HT1080 (cell line): Measurements from ENCODE around the gene TMC2. TPM values are rescaled to one million over a fixed set of nuclear protein-coding genes. Genes with fewer than 3 reads are reported as not detected.
"Not testable (repeated sequence)": the region's sequence is repeated elsewhere in the genome, so short reads cannot be mapped to it uniquely, and the experiment has no call there.

ENCODE experiments used
- DNase-seq: peaks from one replicate; pipeline ENCODE4 v3.0.0-alpha.2; 2015; ENCODE audit warnings: low read depth
- polyA plus RNA-seq, 2 experiments: library from polyadenylated mRNA; depleted of rRNA; stranded (reverse); fragments of >200 nt; gene quantifications; 2 replicates each; pipeline ENCODE4 v1.2.3, GENCODE V29; 2015
- total RNA-seq: library from RNA; depleted of rRNA; stranded (reverse); fragments of >200 nt; shearing (Covaris generic); gene quantifications from 2 replicates; pipeline ENCODE4 v1.2.3, GENCODE V29; 2014; rRNA removed

Gene TMC2
- not detected in 2 replicates for total RNA-seq
- polyA plus RNA-seq (2015; cell fraction: cytosol; rRNA removed), result not detected in 2 replicates
- polyA plus RNA-seq (2015; cell fraction: nucleus; rRNA removed), result not detected in 2 replicates

DNA sequence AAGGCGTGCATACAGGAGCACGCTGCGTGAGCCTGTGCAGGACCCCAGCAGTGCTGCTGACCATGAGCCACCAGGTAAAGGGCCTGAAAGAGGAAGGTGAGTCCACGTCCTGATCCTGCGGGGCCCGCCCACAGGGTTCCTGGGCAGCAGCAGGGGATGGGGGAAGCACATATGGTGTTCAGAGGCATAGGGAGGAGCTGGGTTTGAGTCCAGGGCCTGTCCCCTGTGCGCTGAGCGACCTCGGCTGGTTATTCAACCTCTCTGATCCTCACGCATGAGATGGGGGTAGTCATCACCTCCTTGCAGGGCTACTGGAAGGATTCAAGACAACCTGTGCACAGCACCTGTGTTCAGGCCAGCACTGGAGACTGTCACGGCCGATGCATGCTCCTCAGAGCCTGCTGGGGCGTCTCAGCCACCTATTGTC lies at the start of gene TMC2:
Gene TMC2, plus strand, starts transcription at position 14 of the 427 bp plus-strand sequence. Its CDS starts 49 bp downstream, at position 63.
- no peak for DNase-seq

GRCh38 chr20:2502808-2503384 lies 33.5 kb upstream of the TMC2 start:
- DNase-seq, result not testable (repeated sequence)

DNA sequence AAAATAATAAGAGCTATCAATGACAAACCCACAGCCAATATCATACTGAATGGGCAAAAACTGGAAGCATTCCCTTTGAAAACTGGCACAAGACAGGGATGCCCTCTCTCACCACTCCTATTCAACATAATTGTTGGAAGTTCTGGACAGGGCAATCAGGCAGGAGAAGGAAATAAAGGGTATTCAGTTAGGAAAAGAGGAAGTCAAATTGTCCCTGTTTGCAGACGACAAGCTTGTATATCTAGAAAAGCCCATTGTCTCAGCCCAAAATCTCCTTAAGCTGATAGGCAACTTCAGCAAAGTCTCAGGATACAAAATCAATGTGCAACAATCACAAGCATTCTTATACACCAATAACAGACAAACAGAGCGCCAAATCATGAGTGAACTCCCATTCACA lies 31.6 kb upstream of the TMC2 start:
- not testable (repeated sequence) for DNase-seq

DNA sequence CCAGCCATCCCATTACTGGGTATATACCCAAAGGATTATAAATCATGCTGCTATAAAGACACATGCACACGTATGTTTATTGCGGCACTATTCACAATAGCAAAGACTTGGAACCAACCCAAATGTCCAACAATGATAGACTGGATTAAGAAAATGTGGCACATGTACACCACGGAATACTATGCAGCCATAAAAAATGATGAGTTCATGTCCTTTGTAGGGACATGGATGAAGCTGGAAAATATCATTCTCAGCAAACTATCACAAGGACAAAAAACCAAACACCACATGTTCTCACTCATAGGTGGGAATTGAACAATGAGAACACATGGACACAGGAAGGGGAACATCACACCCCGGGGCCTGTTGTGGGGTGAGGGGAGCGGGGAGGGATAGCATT lies 29.9 kb upstream of the TMC2 start:
- DNase-seq, result not testable (repeated sequence)

- DNase-seq, result no peak
Observed at GRCh38 chr20:2507464-2507863, 28.9 kb upstream of the TMC2 start.

- DNase-seq, result peak; percentile 52
Observed at GRCh38 chr20:2507875-2508630, 28.3 kb upstream of the TMC2 start.

GRCh38 chr20:2508631-2509467 lies 27.5 kb upstream of the TMC2 start, which contains the start of gene ZNF343:
TSS of gene ZNF343 (minus strand) at chr20:2508915. CDS start at chr20:2493895, 15,020 bp downstream.
- peak; percentile 85 for DNase-seq

DNA sequence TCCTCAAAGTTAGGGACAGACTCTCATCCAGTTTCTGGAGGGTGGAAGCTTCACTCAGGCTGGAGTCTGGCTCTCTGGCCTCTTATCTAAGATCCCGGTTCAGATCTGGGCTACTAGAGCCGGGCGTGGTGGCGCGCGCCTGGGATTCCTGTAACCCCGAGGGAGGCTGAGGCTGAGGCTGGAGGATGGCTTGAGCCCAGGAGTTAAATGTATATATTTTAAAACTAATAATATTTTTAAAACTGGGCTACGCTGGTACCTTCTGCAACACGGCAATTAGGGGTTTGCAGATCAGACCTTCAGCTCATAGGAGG lies 26.9 kb upstream of the TMC2 start:
- DNase-seq, result no peak

DNA sequence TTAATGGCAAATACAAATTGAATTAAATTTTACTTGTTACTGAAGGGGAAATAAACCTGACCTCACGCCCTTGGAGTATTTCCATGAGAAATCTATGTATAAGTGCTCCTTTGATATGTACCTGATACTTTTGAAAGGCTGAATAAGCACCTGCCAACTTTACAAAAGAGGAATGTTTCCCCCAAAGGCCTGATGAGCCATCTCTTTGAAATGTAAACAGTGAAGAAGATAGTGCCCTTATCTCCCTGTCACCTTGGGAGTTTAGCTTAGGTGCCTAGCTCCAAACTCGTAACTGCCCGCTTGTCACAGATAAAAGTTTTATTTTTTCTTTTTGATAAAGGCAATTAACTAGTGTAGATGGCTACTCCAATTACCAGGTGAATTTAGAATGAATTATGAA lies 26.6 kb upstream of the TMC2 start:
- DNase-seq, result no peak

DNA sequence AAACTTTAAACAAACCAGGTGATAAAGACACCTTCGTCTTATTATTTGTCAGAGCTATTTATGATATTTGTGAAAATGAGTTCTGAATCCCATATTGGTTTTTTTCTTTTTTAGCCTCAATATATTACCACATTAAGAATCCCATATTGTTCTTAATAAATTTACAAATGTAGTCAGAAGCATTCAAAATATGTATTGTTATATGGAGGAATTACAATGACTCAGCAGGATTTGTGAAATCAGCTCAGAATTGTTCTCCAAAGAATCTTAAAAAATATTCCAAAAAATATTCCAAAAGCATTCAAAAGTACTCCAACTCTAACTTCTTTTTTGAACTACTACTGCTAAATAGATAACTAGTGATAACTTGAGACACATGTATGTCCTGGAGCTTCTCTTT lies 21.2 kb upstream of the TMC2 start:
- no peak for DNase-seq

DNA sequence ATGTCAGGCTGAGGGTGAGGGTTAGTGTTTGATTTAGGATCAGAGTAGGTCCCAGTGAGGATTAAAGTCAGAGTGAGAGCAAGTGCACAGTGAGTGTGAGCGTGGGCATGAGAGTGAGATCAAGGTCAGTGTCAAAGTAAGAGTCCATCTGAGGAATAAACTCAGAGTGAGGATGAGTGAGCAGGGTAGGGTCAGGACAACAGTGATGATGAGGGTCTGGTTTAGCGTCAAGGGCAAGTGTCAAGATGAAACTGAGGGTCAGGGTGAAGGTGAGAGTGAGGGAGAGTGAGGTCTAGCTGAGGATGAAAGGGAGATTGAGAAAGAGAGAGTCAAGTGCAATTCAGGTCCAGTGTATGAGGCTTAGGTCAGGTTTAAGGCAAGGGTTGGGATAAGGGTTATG lies 20.0 kb upstream of the TMC2 start:
- DNase-seq, result no peak

GRCh38 chr20:2518096-2518495 lies 18.3 kb upstream of the TMC2 start:
- no peak for DNase-seq

- DNase-seq, result no peak
Observed at GRCh38 chr20:2518558-2518957, 17.8 kb upstream of the TMC2 start.

GRCh38 chr20:2519115-2519809 lies 17.1 kb upstream of the TMC2 start:
- DNase-seq, result no peak

DNA sequence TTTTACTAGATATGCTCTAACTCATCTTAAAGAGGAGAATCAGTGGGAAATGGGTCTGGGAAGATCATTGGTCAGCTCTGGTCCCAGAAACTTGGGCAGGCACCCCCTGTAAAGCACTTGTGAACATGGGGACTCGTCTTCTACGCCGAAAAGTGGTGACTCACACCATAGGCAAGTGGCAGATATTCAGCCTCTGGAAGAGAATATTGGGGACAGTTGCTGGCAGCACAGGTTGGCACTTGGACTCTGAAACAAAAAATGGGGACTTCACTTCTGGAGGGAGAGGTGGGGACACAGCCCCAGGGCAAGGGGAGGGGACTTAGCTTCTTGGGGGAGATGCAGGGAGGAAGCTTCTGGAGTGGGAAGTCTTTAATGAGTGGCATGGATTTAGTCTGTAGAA lies 15.8 kb upstream of the TMC2 start:
- no peak for DNase-seq

DNA sequence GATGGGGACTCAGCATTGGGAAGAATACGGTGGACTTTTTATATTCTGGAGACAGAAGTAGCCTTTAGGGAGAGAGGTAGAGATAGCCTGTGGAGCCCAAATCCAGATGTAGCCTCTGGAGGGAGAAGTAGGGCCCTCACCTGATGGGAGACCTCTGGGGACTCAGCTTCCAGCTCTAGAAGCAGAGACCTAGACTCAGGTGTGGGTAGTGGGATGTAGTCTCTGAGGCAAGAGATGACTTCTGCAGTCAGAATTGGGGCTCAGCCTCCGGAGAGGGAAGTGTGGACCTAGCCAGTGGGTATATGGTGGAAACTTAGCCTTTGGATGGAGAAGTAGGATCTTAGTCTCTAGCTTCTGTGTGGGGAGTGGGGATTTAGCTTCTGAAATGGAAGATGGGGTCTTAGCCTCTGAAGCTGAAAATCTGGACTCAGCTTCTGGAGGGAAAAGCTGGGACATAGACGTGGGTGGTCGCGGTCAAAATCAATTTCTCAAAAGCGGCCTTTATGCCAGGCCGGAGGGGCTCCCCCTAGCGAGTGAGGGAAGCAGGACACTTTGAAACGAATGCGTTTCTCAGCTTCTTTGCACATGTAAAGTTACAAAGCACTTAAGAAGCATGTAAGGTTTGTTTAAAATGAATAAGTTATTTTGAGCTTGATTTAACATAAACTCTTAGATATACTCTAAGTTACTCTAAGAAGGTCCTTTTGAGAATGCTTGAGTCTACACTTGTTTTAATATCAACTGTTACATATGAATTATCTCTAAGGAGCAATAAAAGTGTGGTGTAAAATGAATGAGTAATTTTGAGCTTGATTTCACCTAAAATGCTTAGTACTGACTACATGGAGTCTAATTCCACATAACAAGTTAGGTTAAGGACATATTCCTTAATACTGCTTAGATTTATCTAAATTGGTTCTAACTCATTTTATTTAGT lies 14.7 kb upstream of the TMC2 start:
- no peak for DNase-seq

- DNase-seq, result not testable (repeated sequence)
Observed at GRCh38 chr20:2522826-2523429, 13.4 kb upstream of the TMC2 start.

- peak; percentile 67 for DNase-seq
Observed at GRCh38 chr20:2523919-2524708, 12.3 kb upstream of the TMC2 start.
